SK-N-SH treated with all-trans-retinoic acid at 6 μM for 48 hours (cell line): ENCODE measurements around the gene CHI3L1.

Experiments
- ATAC-seq: fragments of 200-7000 bp; cut with Tn5 transposase; 3 replicates; pipeline ENCODE4 v1.9.1; 2020; ENCODE audit warnings: mild to moderate bottlenecking, moderate library complexity
- ARNTL ChIP-seq: fragments of 450-650 bp; formaldehyde crosslinking; IDR thresholded peaks from 2 replicates; pipeline ENCODE4 v1.5.0; 2020; ENCODE audit warnings: low read depth, mild to moderate bottlenecking, moderate library complexity, borderline replicate concordance
- BACH2 ChIP-seq: fragments of 250-450 bp; sonication (Bioruptor Pico); IDR thresholded peaks from 2 replicates; pipeline ENCODE4 v1.9.0; 2021; ENCODE audit warnings: mild to moderate bottlenecking, borderline replicate concordance
- CSDC2 ChIP-seq: fragments of 250-450 bp; sonication (Bioruptor Pico); IDR thresholded peaks from 2 replicates; pipeline ENCODE4 v1.5.0; 2020; ENCODE audit warnings: mild to moderate bottlenecking, moderate library complexity
- ESRRG ChIP-seq: fragments of 250-450 bp; sonication (Bioruptor Pico); IDR thresholded peaks from 2 replicates; pipeline ENCODE4 v1.6.1; 2021; ENCODE audit warnings: mild to moderate bottlenecking
- GLIS3 ChIP-seq: fragments of 250-450 bp; sonication (Bioruptor Pico); IDR thresholded peaks from 2 replicates; pipeline ENCODE4 v1.5.0; 2020; ENCODE audit warnings: mild to moderate bottlenecking, moderate library complexity
- ISL1 ChIP-seq: fragments of 250-450 bp; sonication (Bioruptor Pico); IDR thresholded peaks from 2 replicates; pipeline ENCODE4 v2.1.2; 2022; ENCODE audit warnings: mild to moderate bottlenecking, moderate library complexity
- OSR1 ChIP-seq: fragments of 250-450 bp; sonication (Bioruptor Pico); IDR thresholded peaks from 2 replicates; pipeline ENCODE4 v1.8.0; 2022; ENCODE audit warnings: moderate library complexity, mild to moderate bottlenecking, inconsistent platforms
- PPARA ChIP-seq: fragments of 250-450 bp; sonication (Bioruptor Pico); IDR thresholded peaks from 2 replicates; pipeline ENCODE4 v1.5.0; 2020; ENCODE audit warnings: mild to moderate bottlenecking, borderline replicate concordance
- SNAI2 ChIP-seq: fragments of 250-450 bp; sonication (Bioruptor Pico); IDR thresholded peaks from 2 replicates; pipeline ENCODE4 v1.5.0; 2020; ENCODE audit warnings: mild to moderate bottlenecking, moderate library complexity
- TCF4 ChIP-seq: fragments of 250-450 bp; sonication (Bioruptor Pico); IDR thresholded peaks from 2 replicates; pipeline ENCODE4 v1.8.0; 2021; ENCODE audit warnings: mild to moderate bottlenecking, moderate library complexity, borderline replicate concordance
- TOX ChIP-seq: fragments of 250-450 bp; sonication (Bioruptor Pico); IDR thresholded peaks from 2 replicates; pipeline ENCODE4 v1.8.0; 2021; ENCODE audit warnings: mild to moderate bottlenecking, moderate library complexity, borderline replicate concordance
- ZC3H10 ChIP-seq: fragments of 250-450 bp; sonication (Bioruptor Pico); IDR thresholded peaks from 2 replicates; pipeline ENCODE4 v1.5.1; 2021; ENCODE audit warnings: mild to moderate bottlenecking, moderate library complexity
- ZFP3 ChIP-seq: fragments of 250-450 bp; sonication (Bioruptor Pico); IDR thresholded peaks from 2 replicates; pipeline ENCODE4 v1.5.0; 2020; ENCODE audit warnings: mild to moderate bottlenecking, moderate library complexity
- ZFP30 ChIP-seq: fragments of 450-650 bp; formaldehyde crosslinking; IDR thresholded peaks from 2 replicates; pipeline ENCODE4 v1.5.0; 2022; ENCODE audit warnings: mild to moderate bottlenecking, moderate library complexity
- ZNF565 ChIP-seq: fragments of 450-650 bp; formaldehyde crosslinking; conservative IDR thresholded peaks from 2 replicates; pipeline ENCODE4 v1.5.0; 2020; ENCODE audit warnings: low read depth, mild to moderate bottlenecking, moderate library complexity
- ZNF70 ChIP-seq: fragments of 450-650 bp; formaldehyde crosslinking; IDR thresholded peaks from 2 replicates; pipeline ENCODE4 v1.5.0; 2020; ENCODE audit warnings: mild to moderate bottlenecking, moderate library complexity
- ZNF8 ChIP-seq: fragments of 450-650 bp; formaldehyde crosslinking; IDR thresholded peaks from 2 replicates; pipeline ENCODE4 v1.5.0; 2020; ENCODE audit warnings: mild to moderate bottlenecking, moderate library complexity
- TF ChIP-seq, protein P1 (sequence below): fragments of 250-450 bp; sonication (Bioruptor Pico); IDR thresholded peaks from 2 replicates; pipeline ENCODE4 v1.8.0; 2021; ENCODE audit warnings: low read depth, mild to moderate bottlenecking, moderate library complexity, borderline replicate concordance
- TF ChIP-seq, protein P2 (sequence below): fragments of 250-450 bp; sonication (Bioruptor Pico); IDR thresholded peaks from 2 replicates; pipeline ENCODE4 v1.5.0; 2020; ENCODE audit warnings: mild to moderate bottlenecking, moderate library complexity
- TF ChIP-seq, protein P3 (sequence below): fragments of 250-450 bp; sonication (Bioruptor Pico); IDR thresholded peaks from 2 replicates; pipeline ENCODE4 v1.5.1; 2020; ENCODE audit warnings: low read depth, mild to moderate bottlenecking, moderate library complexity
- TF ChIP-seq, protein P4 (sequence below): fragments of 250-450 bp; sonication (Bioruptor Pico); IDR thresholded peaks from 2 replicates; pipeline ENCODE4 v1.5.1; 2021; ENCODE audit warnings: mild to moderate bottlenecking, moderate library complexity

Gene CHI3L1

DNA sequence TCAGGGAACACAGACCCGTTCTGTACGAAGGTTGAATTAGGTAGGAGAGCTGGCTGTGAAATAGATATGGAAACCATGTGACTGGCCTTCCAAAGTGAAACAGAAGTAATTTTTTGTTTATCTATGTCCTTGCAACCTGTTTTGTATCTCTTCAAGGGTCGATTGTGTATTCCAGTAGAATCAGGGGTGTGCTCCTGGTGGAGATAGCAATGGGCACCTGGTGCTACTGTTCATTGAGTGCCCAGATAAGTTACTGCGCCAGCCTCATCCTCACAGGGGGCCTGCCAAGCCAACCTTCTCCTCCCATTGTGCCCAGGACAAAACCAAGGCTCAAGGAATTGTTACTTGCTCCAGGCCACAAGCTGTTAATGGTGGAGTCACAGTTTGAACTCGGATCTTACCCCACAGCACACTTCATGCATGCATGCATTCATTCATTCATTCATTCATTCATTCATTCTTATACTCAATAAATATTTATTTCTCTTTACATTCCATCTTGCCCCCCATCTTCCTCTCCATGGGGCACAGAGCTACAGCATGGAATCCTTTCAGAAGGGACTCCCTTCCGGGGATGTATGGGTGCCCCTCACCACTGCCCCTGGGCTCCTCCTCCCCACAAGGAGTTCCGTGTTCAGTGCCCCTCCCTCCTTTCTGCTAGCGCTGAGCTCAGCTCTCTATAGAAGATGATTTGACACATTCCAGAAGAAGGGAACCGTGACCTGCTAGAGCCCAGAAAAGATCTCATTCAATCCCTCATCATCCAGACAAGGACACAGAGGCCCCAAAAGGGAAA is 34.9 kb downstream of the CHI3L1 start:
- ATAC-seq: no peak
- TF ChIP-seq ZNF8 (CRISPR knock-in tag) (no peak), ZC3H10 (CRISPR knock-in tag) (no peak), CSDC2 (CRISPR knock-in tag) (no peak), SNAI2 (CRISPR knock-in tag) (no peak), ISL1 (no peak)
- TF ChIP-seq, protein P1, sequence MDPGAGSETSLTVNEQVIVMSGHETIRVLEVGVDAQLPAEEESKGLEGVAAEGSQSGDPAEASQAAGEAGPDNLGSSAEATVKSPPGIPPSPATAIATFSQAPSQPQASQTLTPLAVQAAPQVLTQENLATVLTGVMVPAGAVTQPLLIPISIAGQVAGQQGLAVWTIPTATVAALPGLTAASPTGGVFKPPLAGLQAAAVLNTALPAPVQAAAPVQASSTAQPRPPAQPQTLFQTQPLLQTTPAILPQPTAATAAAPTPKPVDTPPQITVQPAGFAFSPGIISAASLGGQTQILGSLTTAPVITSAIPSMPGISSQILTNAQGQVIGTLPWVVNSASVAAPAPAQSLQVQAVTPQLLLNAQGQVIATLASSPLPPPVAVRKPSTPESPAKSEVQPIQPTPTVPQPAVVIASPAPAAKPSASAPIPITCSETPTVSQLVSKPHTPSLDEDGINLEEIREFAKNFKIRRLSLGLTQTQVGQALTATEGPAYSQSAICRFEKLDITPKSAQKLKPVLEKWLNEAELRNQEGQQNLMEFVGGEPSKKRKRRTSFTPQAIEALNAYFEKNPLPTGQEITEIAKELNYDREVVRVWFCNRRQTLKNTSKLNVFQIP (CRISPR knock-in tag): no peak

DNA sequence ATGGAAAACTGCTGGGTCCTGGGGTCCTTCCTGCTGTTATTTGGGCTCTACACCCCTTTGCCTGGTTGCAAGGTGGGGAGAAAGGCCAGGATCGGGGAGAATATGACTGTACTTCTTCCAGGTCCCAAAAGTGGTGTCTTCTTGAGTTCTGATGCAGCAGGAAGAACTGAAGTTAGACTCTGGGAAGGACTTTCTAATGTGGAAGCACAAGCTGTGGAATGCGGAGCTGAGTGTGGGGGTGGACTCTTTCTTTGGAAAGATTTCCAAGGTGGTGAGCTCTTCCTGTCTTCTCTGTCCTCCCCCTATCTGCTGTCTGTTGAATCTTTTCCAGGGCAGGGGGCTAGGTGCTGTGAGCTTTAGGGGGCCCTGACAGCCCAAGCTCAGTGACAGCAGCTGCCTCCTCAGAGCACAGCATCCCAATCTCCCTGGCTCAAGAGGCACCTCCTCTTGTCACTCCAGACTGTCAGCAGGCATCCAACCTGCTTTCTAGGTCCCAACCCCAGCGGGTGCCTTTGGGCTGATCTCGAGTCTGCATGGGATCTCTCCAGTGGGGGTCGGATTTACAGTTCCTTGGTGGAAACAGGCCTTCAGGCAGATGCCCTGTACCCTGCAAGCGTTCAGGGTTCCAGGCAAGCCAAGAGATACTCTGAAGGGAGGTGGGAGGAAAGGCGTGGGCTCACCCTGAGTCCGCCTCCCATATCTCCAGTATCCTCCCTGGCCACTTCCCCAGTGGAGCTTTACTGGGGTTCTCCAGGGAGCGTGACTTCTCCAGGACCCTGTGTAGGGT is 35.8 kb downstream of the CHI3L1 start:
- TF ChIP-seq SNAI2 (CRISPR knock-in tag) (no peak), GLIS3 (CRISPR knock-in tag) (no peak), ARNTL (CRISPR knock-in tag) (no peak), ZNF8 (CRISPR knock-in tag) (no peak), ZNF70 (no peak), BACH2 (CRISPR knock-in tag) (no peak), TCF4 (CRISPR knock-in tag) (no peak), ZFP30 (CRISPR knock-in tag) (no peak), ISL1 (no peak), TOX (CRISPR knock-in tag) (no peak), ZNF565 (CRISPR knock-in tag) (no peak), PPARA (CRISPR knock-in tag) (no peak)
- TF ChIP-seq, protein P2, sequence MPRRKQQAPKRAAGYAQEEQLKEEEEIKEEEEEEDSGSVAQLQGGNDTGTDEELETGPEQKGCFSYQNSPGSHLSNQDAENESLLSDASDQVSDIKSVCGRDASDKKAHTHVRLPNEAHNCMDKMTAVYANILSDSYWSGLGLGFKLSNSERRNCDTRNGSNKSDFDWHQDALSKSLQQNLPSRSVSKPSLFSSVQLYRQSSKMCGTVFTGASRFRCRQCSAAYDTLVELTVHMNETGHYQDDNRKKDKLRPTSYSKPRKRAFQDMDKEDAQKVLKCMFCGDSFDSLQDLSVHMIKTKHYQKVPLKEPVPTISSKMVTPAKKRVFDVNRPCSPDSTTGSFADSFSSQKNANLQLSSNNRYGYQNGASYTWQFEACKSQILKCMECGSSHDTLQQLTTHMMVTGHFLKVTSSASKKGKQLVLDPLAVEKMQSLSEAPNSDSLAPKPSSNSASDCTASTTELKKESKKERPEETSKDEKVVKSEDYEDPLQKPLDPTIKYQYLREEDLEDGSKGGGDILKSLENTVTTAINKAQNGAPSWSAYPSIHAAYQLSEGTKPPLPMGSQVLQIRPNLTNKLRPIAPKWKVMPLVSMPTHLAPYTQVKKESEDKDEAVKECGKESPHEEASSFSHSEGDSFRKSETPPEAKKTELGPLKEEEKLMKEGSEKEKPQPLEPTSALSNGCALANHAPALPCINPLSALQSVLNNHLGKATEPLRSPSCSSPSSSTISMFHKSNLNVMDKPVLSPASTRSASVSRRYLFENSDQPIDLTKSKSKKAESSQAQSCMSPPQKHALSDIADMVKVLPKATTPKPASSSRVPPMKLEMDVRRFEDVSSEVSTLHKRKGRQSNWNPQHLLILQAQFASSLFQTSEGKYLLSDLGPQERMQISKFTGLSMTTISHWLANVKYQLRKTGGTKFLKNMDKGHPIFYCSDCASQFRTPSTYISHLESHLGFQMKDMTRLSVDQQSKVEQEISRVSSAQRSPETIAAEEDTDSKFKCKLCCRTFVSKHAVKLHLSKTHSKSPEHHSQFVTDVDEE (CRISPR knock-in tag): no peak
- TF ChIP-seq, protein P3, sequence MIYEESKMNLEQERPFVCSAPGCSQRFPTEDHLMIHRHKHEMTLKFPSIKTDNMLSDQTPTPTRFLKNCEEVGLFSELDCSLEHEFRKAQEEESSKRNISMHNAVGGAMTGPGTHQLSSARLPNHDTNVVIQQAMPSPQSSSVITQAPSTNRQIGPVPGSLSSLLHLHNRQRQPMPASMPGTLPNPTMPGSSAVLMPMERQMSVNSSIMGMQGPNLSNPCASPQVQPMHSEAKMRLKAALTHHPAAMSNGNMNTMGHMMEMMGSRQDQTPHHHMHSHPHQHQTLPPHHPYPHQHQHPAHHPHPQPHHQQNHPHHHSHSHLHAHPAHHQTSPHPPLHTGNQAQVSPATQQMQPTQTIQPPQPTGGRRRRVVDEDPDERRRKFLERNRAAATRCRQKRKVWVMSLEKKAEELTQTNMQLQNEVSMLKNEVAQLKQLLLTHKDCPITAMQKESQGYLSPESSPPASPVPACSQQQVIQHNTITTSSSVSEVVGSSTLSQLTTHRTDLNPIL (CRISPR knock-in tag): no peak
- TF ChIP-seq, protein P4, sequence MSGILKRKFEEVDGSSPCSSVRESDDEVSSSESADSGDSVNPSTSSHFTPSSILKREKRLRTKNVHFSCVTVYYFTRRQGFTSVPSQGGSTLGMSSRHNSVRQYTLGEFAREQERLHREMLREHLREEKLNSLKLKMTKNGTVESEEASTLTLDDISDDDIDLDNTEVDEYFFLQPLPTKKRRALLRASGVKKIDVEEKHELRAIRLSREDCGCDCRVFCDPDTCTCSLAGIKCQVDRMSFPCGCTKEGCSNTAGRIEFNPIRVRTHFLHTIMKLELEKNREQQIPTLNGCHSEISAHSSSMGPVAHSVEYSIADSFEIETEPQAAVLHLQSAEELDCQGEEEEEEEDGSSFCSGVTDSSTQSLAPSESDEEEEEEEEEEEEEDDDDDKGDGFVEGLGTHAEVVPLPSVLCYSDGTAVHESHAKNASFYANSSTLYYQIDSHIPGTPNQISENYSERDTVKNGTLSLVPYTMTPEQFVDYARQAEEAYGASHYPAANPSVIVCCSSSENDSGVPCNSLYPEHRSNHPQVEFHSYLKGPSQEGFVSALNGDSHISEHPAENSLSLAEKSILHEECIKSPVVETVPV: no peak
- ATAC-seq: no peak

DNA sequence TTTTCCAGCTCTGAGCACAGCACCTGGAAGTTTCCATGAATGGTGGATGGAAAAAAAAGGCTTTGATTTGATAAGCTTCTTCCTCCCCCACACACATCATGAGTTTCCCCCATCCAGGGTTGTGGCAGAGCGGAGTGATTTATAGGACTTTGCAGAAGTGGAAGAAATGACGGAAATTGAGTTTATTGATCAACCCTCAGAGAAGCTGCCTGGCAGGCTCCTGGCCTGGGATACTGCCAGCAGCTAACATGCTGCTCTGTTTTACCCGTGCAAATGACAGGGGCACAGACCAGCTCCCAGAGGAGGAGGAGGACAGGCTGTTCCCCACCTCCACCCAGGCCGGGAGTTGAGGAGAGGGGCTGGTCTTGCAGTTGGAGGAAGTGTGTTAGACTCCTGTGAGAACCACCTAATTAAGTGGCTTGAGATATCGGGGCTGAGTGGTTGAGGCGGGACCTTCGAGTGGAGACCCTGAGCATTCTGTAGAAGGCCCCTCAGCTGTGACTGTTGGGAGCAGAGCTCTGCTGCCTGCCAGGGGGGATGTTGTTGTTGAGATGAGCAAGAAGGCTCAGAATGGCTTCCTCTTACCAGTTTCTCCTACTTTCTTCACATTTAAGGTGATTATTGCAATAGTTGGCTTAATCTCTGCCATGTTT is 37.2 kb downstream of the CHI3L1 start:
- ATAC-seq: no peak
- no peak for TF ChIP-seq ZFP3
- TF ChIP-seq, protein P3 (CRISPR knock-in tag): no peak
- TF ChIP-seq OSR1 (CRISPR knock-in tag): no peak
- no peak for TF ChIP-seq TCF4 (CRISPR knock-in tag)
- TF ChIP-seq, protein P4: no peak
- no peak for TF ChIP-seq BACH2 (CRISPR knock-in tag)
- no peak for TF ChIP-seq TOX (CRISPR knock-in tag)
- TF ChIP-seq ARNTL (CRISPR knock-in tag): no peak
- TF ChIP-seq ESRRG (CRISPR knock-in tag): no peak
- no peak for TF ChIP-seq CSDC2 (CRISPR knock-in tag)
- TF ChIP-seq, protein P2 (CRISPR knock-in tag): no peak
- no peak for TF ChIP-seq ZNF8 (CRISPR knock-in tag)
- TF ChIP-seq ZC3H10 (CRISPR knock-in tag): no peak
- TF ChIP-seq ZFP30 (CRISPR knock-in tag): no peak
